Central memory CD8-positive, alpha-beta T cell (primary cell): ENCODE data around the gene SLC13A5.

Experiments used
- ATAC-seq: fragments of 150-1000 bp; cut with Tn5 transposase; replicated peaks from 2 replicates; pipeline ENCODE4 v1.10.0; 2022; ENCODE audit warnings: mild to moderate bottlenecking, moderate FRiP score, moderate number of reproducible peaks; ENCODE audit not compliant: poor library complexity, severe bottlenecking; ENCODE audit errors: extremely low read depth
- DNase-seq, 2 donors: peaks; one replicate each; pipeline ENCODE4 v3.0.0; 2021; ENCODE audit warnings: low spot score in 2 of 2
- H3K27ac Mint-ChIP-seq: one replicate; pipeline ENCODE4 v1.8.0; 2022; ENCODE audit warnings: low read depth, mild to moderate bottlenecking, moderate library complexity, mixed read lengths
- H3K27me3 Mint-ChIP-seq: one replicate; pipeline ENCODE4 v1.8.0; 2022; ENCODE audit warnings: mixed read lengths
- H3K36me3 Mint-ChIP-seq: one replicate; pipeline ENCODE4 v1.8.0; 2022; ENCODE audit warnings: mild to moderate bottlenecking, moderate library complexity, mixed read lengths; ENCODE audit not compliant: insufficient read depth
- H3K4me1 Mint-ChIP-seq: one replicate; pipeline ENCODE4 v1.8.0; 2022; ENCODE audit warnings: mixed read lengths
- H3K4me3 Mint-ChIP-seq: one replicate; pipeline ENCODE4 v1.8.0; 2022; ENCODE audit warnings: mild to moderate bottlenecking, moderate library complexity, mixed read lengths
- H3K9me3 Mint-ChIP-seq: one replicate; pipeline ENCODE4 v1.8.0; 2022; ENCODE audit warnings: mixed read lengths

The SLC13A5 gene

GRCh38 chr17:6651354-6651918 lies 61.7 kb downstream of the SLC13A5 start, which contains the start of the genes C17orf100 and MED31:
C17orf100 (plus strand) TSS chr17:6651762; CDS start chr17:6651914, 152 bp downstream.
MED31 (minus strand) TSS chr17:6651605; CDS start chr17:6651528, 77 bp downstream.
- peaks cover 53% of the 10 kb centered on the region for H3K4me1 Mint-ChIP-seq
- H3K27me3 Mint-ChIP-seq: no peaks in the 10 kb centered on the region
- ATAC-seq (peak; percentile 85), DNase-seq (peak; percentile 86 to 92)
- peak within 1 kb of the TSS; percentile 100 for H3K27ac Mint-ChIP-seq
- no peaks in the 10 kb centered on the region for H3K9me3 Mint-ChIP-seq
- peak within 1 kb of the TSS; percentile 95 for H3K4me3 Mint-ChIP-seq
- H3K36me3 Mint-ChIP-seq: peaks cover 26% of the 10 kb centered on the region

GRCh38 chr17:6648181-6648580 lies 65.0 kb downstream of the SLC13A5 start:
- Mint-ChIP-seq H3K27me3 (no peaks in the 10 kb centered on the region), H3K9me3 (no peaks in the 10 kb centered on the region), H3K4me3 (no peak overlapping the region), H3K27ac (no peak overlapping the region), H3K36me3 (peaks cover 41% of the 10 kb centered on the region), H3K4me1 (peaks cover 60% of the 10 kb centered on the region)
- ATAC-seq (no peak), DNase-seq (no peak)

DNA sequence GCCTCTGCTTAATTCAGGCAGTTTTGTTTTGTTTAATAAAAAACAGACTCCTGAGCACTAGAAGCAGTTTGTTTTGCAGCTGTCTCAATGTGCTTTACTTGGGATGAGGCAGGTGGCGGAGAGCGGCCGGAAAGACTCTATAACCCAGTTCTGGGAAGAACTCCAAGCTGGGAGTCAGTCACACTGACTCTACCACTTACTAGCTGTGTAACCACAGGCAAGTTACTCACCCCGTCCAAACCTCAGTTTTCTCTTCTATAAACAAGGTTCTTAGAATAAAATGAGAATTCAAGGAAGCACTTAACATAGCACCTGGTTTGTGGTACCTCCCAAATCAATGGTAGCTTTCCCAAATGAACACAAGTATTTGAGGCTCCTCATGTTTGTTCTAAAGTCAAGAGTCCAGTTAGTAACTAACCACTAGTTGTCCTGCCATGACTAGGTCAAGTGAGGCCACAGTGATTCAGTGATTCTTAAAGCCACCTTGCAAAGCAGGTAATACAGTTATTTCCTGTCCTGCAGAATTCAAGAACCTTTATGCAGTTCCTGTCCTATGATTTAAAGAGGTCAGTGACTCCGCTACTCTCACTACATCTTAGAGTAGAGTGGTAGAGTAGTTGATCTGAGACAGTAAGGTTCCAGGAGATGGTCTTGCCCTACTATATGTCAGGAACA lies 69.6 kb downstream of the SLC13A5 start:
- peaks cover 61% of the 10 kb centered on the region for H3K4me1 Mint-ChIP-seq
- no peaks in the 10 kb centered on the region for H3K27me3 Mint-ChIP-seq
- ATAC-seq (no peak), DNase-seq (no peak)
- H3K36me3 Mint-ChIP-seq: peaks cover 42% of the 10 kb centered on the region
- H3K4me3 Mint-ChIP-seq: no peak overlapping the region
- H3K9me3 Mint-ChIP-seq: no peaks in the 10 kb centered on the region
- H3K27ac Mint-ChIP-seq: no peak overlapping the region

GRCh38 chr17:6642592-6642991 lies 70.6 kb downstream of the SLC13A5 start:
- H3K9me3 Mint-ChIP-seq: no peaks in the 10 kb centered on the region
- H3K4me3 Mint-ChIP-seq: no peak overlapping the region
- H3K27ac Mint-ChIP-seq: peak overlapping the region; percentile 69
- H3K36me3 Mint-ChIP-seq: peaks cover 38% of the 10 kb centered on the region
- no peak for DNase-seq
- no peaks in the 10 kb centered on the region for H3K27me3 Mint-ChIP-seq
- no peak for ATAC-seq
- peaks cover 71% of the 10 kb centered on the region for H3K4me1 Mint-ChIP-seq

GRCh38 chr17:6641247-6641863 lies 71.8 kb downstream of the SLC13A5 start:
- Mint-ChIP-seq H3K4me3 (peak overlapping the region; percentile 95), H3K36me3 (peaks cover 33% of the 10 kb centered on the region), H3K27me3 (no peaks in the 10 kb centered on the region), H3K27ac (peak overlapping the region; percentile 94), H3K4me1 (peaks cover 77% of the 10 kb centered on the region), H3K9me3 (no peaks in the 10 kb centered on the region)
- no peak for ATAC-seq
- DNase-seq: no peak

- H3K4me1 Mint-ChIP-seq: peaks cover 72% of the 10 kb centered on the region
- peaks cover 33% of the 10 kb centered on the region for H3K36me3 Mint-ChIP-seq
- peak within 1 kb of the TSS; percentile 95 for H3K4me3 Mint-ChIP-seq
Observed at GRCh38 chr17:6640536-6641246, 72.5 kb downstream of the SLC13A5 start, which contains the start of the genes KIAA0753 and TXNDC17. KIAA0753 (minus strand) TSS chr17:6640711; CDS start chr17:6635103, 5,608 bp downstream. TXNDC17 (plus strand) TSS chr17:6641060; CDS start chr17:6641083, 23 bp downstream.

DNA sequence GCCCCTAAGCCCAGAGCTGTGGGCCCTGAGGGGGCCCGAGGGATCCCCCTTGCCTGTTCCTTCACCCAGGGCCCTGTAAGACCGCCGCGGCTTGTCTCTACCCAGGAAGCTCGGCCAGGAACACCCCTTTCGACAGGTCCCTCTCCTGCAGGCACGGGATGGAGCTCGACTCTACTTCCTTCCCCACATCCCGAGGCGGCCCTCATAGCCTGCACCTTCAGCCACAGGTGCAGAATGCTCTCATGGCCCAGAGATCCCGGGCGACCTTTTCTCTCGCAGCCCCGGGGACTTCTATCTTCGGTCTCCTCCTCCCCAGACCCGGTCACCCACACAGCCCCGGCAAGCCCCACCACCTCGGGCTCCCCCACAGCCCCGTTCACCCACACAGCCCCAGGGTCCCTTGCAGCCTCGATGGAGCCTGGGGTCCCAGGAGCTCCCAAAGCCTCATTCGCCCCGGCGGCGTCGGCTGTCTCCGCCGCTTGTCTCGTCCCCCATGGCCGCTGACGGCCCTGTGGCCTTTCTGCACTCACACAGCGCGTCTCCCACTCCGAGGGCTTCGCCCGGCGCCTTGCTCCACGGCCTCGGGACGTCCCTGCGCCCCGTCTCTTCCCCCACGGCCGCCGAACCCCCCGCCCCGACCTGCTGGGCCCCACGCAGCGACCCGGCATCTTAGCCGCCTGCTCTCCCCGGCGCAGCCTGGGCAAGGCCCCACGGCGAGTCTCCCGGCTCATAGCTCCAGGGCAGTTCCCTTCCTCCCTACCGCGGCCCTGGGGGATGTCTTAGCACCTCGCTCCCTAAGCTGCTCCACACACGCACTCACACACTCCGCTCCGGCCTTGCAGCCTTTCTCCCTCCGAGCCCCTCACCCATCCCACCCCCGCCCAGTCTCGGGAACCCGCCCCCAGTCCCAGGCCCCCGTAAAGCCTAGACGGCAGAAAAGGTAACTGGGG lies 73.3 kb downstream of the SLC13A5 start:
- peak; percentile 26 for ATAC-seq
- Mint-ChIP-seq H3K36me3 (peaks cover 30% of the 10 kb centered on the region), H3K27ac (peak overlapping the region; percentile 94), H3K4me1 (peaks cover 66% of the 10 kb centered on the region), H3K9me3 (no peaks in the 10 kb centered on the region), H3K27me3 (no peaks in the 10 kb centered on the region), H3K4me3 (peak overlapping the region; percentile 95)
- DNase-seq: no peak

More at GRCh38 chr17:6640536-6641246, 72.5 kb downstream of the SLC13A5 start, which contains the start of the genes KIAA0753 and TXNDC17:
- H3K27ac Mint-ChIP-seq: peak within 1 kb of the TSS; percentile 94
- H3K27me3 Mint-ChIP-seq: no peaks in the 10 kb centered on the region
- peak; percentile 84 for ATAC-seq
- H3K9me3 Mint-ChIP-seq: no peaks in the 10 kb centered on the region
- DNase-seq: peak; percentile 86

DNA sequence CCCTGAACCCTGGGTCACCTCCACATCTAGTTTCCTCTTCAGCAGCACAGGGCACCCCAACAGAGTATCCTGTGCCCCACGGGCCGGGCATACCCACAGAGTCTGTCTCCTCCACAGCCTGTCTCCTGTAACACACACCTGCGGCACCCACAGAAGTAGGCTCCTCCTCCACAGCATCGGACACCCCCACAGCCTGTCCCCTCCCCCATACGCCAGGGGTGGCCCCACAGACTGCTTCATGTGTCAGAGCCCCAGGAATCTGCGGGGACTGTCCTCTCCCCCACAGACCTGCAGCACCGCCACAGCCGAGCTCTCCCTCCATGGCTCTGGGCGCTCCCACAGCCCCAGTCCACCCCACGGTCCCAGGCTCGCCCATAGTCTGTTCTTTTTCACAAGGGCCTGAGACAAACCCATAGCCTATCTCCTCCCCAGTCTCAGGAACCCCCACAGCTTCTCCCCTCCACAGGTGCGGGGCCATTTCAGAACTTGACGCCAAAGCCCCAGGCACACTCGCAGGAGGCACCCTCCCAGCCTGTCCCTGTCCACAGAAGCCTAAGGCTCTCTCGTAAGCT lies 74.1 kb downstream of the SLC13A5 start:
- H3K9me3 Mint-ChIP-seq: no peaks in the 10 kb centered on the region
- no peaks in the 10 kb centered on the region for H3K27me3 Mint-ChIP-seq
- H3K4me3 Mint-ChIP-seq: peak overlapping the region; percentile 95
- H3K27ac Mint-ChIP-seq: peak overlapping the region; percentile 94
- H3K36me3 Mint-ChIP-seq: peaks cover 30% of the 10 kb centered on the region
- ATAC-seq: no peak
- DNase-seq: no peak
- peaks cover 59% of the 10 kb centered on the region for H3K4me1 Mint-ChIP-seq

GRCh38 chr17:6638046-6638908 lies 74.9 kb downstream of the SLC13A5 start:
- H3K4me1 Mint-ChIP-seq: peaks cover 56% of the 10 kb centered on the region
- no peak for DNase-seq
- peak overlapping the region; percentile 95 for H3K4me3 Mint-ChIP-seq
- no peak for ATAC-seq
- peaks cover 32% of the 10 kb centered on the region for H3K36me3 Mint-ChIP-seq
- no peaks in the 10 kb centered on the region for H3K9me3 Mint-ChIP-seq
- H3K27me3 Mint-ChIP-seq: no peaks in the 10 kb centered on the region
- peak overlapping the region; percentile 94 for H3K27ac Mint-ChIP-seq

DNA sequence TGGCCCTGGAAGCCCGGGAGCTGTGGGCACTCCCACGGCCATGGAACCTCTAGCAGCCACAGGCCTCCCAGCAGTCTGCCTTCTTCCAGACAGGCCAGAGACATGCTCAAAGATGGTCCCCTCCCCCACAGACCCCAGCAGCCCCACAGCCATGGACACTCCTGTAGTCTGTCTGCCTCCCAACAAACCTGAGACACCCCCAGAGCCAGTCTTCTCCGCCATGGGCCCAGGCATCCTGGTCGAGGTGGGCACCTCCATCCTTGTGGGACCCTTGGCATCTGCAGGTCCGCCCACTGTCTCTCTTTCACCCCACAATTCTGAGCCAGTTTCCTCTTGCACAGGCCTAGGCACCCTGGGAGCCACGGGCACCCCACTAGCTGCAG lies 75.7 kb downstream of the SLC13A5 start:
- Mint-ChIP-seq H3K4me3 (no peak overlapping the region), H3K4me1 (peaks cover 52% of the 10 kb centered on the region), H3K27ac (no peak overlapping the region), H3K9me3 (no peaks in the 10 kb centered on the region), H3K36me3 (peaks cover 31% of the 10 kb centered on the region), H3K27me3 (no peaks in the 10 kb centered on the region)
- ATAC-seq (no peak), DNase-seq (no peak)
